HG02973 (cell line): ENCODE results near the gene FOLR2.
"Not testable (repeated sequence)": the region's sequence is repeated elsewhere in the genome, so short reads cannot be mapped to it uniquely, and the experiment has no call there.

Source experiments
- ATAC-seq: cut with Tn5 transposase; IDR thresholded peaks from one replicate; pipeline ENCODE4 v1.9.1; 2021; ENCODE audit warnings: moderate library complexity; ENCODE audit not compliant: unreplicated experiment

The FOLR2 gene

GRCh38 chr11:72216638-72217037 lies at the start of gene FOLR2:
TSS of gene FOLR2 (plus strand) at chr11:72216794. CDS start at chr11:72218585, 1,791 bp downstream.
- ATAC-seq, result no peak

- not testable (repeated sequence) for ATAC-seq
These were observed 47.5 kb upstream of the FOLR2 start for GRCh38 chr11:72169046-72169555.

GRCh38 chr11:72169754-72170153 lies 46.8 kb upstream of the FOLR2 start:
- ATAC-seq, result not testable (repeated sequence)

GRCh38 chr11:72172043-72172442 lies 44.6 kb upstream of the FOLR2 start:
- not testable (repeated sequence) for ATAC-seq

GRCh38 chr11:72173291-72173690 lies 43.3 kb upstream of the FOLR2 start:
- ATAC-seq, result no peak

GRCh38 chr11:72174302-72175070 lies 42.1 kb upstream of the FOLR2 start:
- no peak for ATAC-seq

- ATAC-seq, result no peak
These were observed 38.9 kb upstream of the FOLR2 start for GRCh38 chr11:72177656-72178055.

- no peak for ATAC-seq
These were observed 37.4 kb upstream of the FOLR2 start for GRCh38 chr11:72179049-72179803.

- no peak for ATAC-seq
These were observed 36.7 kb upstream of the FOLR2 start for GRCh38 chr11:72179804-72180396.

GRCh38 chr11:72180892-72181552 lies 35.6 kb upstream of the FOLR2 start:
- not testable (repeated sequence) for ATAC-seq

GRCh38 chr11:72181553-72181958 lies 35.0 kb upstream of the FOLR2 start:
- ATAC-seq, result not testable (repeated sequence)

GRCh38 chr11:72188267-72188666 lies 28.3 kb upstream of the FOLR2 start:
- no peak for ATAC-seq

- ATAC-seq, result no peak
These were observed 26.9 kb upstream of the FOLR2 start for GRCh38 chr11:72189455-72190250.

GRCh38 chr11:72190631-72191071 lies 25.9 kb upstream of the FOLR2 start:
- ATAC-seq, result no peak

GRCh38 chr11:72191961-72192381 lies 24.6 kb upstream of the FOLR2 start, which contains the start of gene FOLR1:
TSS of gene FOLR1 (plus strand) at chr11:72192140. CDS start at chr11:72192174, 34 bp downstream.
- ATAC-seq, result no peak

- no peak for ATAC-seq
These were observed 20.9 kb upstream of the FOLR2 start for GRCh38 chr11:72195518-72196270.

GRCh38 chr11:72201445-72201844 lies 15.1 kb upstream of the FOLR2 start:
- ATAC-seq, result not testable (repeated sequence)

- ATAC-seq, result no peak
These were observed 14.0 kb upstream of the FOLR2 start for GRCh38 chr11:72202571-72202970.

GRCh38 chr11:72203163-72203562 lies 13.4 kb upstream of the FOLR2 start:
- ATAC-seq, result no peak
